Kidney capillary endothelial cell (primary cell): ENCODE data around the gene ATF4.
"Not testable (repeated sequence)": the region's sequence is repeated elsewhere in the genome, so short reads cannot be mapped to it uniquely, and the experiment has no call there.

ENCODE experiments used
- DNase-seq: peaks from one replicate; pipeline ENCODE4 v3.0.0-alpha.2; 2018; ENCODE audit warnings: low spot score

The ATF4 gene

DNA sequence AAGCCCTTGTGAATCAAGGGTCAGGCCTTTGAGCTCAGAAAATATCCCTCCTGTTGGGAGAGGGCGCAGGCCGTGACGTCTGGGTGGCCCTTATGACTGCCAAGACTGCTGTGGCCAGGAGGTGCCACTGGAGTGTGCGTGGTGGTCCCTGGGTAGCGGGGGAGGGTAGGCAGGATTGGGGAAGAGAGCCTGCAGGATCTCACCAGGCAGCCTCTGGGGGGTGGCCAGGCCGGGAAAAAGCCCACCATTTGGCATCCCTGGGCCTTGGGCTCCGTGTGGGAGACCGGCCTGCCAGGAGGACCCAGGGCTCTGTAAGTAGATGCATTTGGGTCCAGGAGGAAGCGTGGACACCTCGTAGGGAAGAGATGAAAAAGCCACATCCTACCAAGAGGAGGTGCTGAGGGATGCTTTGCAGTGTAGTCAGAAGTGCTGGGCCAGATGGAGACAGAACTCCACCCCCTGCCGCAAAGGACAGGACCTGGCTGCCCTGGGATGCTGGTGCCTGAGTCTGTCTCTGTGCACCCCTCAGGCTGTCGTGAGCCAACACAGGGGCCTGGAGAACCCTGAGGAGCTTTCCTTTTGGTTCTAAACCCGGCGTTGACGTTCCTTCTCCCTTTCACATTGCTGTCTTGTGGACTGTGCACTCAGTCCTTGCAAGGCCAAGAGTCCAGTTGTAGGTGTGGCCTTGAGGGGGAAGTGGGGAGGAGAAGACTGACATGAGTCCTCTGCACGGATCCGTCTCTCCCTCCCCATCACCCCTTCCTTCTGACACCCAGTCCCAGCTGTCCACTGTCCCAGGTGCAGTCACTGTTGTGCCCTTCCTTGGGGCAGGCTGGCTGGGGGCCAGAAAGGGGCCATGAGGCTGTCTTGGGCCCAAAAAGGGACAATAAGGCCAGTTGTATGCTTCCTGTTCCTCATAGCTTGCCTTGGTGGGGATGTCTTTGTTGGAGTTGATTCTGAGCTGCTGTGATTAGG lies 31.0 kb upstream of the ATF4 start:
- DNase-seq, result no peak

DNA sequence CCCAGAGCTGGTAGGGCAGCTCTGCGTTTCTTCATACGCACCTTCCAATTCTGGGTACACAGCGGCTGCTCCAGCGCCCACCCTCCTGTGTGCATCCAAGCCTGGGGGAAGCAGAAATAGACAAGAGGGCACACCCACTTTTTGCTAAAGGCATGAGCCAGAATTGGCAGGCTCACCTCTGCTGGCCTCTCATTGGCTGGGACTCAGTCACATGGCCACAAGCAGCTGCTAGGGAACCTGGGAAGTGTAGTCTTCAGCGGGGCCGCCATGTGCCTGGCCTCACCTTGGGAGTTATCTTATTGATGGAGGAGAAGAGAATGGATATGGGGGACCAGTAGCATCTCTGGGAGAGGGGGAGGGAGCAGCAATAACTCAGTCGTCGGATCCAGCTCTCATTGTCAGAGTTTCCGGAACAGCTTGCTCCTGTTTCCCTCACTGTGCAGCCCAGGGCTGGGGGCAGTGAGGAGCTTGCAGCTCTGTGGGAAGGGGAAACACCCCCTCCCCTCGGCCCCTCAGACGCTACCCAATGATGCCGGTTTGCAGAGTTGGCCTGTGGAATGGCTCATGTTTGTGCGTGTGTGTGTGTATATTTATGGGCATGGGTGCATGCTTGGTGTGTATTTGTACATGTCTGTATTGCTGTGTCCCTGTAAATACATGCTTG lies 30.1 kb upstream of the ATF4 start:
- DNase-seq, result peak; percentile 48

DNA sequence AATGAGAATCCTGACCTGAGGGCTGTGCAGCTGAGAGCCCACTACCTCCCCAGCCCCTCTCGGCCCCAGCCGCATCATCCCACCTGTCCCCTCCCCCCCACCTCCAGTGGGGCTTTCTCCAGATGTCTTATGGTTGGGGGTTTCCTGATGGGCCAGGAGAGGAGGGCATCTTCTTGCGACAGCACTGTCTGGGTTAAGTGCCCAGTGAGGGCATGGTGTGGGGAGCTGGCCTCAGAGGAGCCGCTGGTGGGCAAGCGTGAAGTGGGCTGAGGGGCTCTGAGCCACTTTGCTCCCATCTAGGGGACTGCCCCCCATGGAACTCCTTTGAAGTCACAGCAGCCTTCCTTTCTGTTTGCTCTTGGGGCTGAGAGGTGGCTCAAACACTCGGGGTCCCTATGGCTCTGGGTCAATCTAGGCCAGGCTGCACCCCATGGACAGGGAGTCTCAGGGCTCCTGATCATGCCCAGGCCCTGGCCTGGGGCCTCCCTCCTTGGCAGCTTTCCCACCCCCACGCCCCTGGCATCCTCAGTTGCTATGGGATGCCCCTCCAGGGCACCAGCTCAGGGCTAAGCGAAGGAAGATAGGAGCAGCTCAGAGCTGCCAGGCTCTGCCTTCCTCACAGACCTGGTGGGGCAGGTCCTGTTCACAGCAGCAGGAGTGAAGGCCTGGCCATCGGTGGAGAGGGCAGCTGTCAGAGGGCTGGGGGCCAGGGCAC lies 29.2 kb upstream of the ATF4 start:
- no peak for DNase-seq

DNA sequence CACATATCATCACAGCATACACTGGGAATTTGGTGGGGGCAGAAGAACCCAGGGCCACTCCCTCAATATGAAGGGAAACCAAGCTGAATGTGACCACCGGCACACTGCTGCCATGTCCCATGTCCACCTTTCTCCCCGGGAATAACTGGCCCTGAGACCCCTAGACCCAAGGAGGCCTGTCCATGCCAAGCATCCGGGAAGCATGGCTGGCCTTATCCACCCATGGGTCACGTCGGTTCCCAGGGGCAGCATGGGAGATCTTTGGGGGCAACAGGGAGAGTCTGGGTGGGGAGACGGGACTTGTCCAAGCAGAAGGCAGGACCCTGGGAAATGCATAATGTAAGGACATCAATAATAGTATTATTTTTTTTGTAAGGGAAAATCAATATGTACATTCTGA lies 28.7 kb upstream of the ATF4 start:
- no peak for DNase-seq

DNA sequence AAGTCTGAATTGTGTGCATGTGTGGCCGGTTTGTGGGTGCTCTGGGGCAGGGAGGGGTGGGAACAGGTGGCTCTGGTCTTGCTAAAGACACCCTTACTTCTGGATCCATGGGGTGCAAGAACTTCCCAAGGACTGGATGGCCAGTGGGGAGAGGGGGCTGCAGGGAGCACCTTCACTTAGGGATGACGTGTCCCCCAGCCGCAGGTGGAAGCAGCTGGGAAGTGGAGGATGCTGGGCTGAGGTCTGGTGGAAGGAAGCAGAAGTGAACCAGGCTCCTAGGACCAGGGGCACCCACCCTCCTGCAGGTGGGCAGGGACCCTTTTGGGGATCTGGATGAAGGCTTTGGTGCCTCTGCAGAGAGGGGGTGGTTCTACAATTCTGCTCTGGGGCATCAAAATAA lies 28.2 kb upstream of the ATF4 start:
- no peak for DNase-seq

DNA sequence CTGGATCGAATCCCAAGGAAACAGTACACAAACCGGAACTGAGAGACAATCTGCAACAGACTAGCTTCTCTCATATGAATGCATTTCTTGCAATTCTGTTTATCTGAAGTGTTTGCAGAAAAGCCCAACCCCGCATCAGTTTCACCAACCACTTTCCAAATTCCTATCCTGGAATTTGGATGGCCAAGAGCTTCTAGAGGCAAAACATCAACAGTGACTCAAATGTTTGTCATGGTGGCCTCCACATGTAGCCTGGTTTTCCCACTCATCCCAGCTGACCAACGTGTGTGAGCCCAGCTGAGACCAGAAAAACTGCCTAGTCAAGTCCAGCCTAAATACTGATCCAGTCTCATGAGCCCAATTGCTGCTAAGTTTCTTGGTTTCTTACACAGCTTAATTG lies 26.6 kb upstream of the ATF4 start:
- DNase-seq, result no peak

DNA sequence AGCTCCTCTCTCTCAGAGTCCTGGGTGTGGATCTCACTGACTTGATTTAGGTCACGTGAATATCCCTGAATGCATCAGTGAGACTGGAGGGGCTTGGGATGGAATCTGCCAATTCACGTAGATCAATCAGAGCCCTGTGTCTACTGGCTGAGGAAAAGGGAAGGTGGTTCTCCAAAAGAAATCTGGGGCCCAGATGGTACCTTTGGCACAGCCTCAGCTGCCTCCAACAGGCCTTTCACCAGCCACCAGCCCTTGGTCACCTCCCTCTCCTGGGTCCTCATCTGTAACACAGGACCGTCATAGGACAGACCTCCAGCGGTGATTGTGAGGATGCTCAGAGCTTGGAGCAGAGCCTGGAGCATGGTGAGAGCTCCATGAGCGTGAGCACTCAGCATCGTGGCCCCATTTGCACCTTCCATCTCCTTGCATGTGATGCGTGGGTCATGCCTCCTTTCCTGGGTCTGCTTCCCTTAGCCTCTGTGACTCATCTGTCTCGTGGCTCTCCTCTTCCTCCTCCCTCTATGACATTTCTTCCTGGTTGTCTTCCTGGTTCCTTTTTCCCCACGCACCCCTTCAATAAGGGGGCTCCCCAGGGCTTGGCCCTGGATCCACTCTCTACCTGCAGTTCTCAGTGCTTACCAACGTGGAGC lies 25.8 kb upstream of the ATF4 start:
- no peak for DNase-seq

DNA sequence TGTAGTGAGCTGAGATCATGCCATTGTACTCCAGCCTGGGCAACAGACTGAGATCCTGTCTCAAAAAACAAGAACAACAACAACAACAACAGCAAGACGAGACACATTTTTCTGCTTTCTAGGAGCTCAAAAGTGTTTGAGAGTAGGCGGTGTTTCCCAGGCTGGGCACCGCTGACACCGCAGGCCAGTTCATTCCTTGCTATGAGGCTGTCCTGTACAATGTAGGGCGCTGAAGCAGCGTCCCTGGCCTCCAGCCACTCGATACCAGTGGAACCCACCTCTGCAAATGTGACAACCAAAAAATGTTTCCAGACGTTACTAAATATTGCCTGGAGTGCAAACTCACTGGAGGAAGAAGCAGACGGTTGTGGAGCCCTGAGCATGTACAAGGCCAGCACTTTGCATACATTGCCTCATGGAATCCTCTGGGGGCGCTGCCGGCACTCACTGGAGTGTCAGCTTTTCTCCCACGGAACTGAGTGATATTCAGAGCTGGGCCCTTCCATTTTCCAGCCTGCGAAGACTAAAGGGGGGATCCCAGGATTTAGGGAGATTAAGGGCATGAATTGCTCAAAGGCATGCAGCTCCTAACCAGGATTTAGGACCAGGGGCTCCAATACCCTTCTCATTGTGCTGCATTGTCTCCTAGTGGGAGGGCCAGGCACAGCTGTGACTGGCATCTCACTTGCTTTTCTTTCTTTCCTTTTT lies 24.1 kb upstream of the ATF4 start:
- DNase-seq, result no peak

DNA sequence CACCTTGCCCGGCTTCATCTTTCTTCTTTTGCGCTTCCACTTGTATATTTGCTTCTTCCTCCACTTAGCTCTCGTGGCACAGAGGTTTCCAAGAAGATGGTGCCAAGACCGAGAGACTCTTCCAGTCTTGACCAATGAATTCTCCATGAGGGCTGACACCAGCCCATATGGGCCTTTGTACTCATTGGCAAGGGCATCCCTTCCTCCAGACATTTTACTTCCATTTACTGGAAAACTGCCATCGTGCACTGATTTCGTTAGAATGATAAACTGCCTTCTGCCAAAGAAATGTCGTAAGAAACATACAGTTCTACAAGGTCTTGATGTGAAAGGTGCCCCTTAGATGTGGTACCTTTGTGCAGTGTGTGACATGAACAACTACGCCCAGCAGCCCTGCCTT lies 22.9 kb upstream of the ATF4 start:
- no peak for DNase-seq

DNA sequence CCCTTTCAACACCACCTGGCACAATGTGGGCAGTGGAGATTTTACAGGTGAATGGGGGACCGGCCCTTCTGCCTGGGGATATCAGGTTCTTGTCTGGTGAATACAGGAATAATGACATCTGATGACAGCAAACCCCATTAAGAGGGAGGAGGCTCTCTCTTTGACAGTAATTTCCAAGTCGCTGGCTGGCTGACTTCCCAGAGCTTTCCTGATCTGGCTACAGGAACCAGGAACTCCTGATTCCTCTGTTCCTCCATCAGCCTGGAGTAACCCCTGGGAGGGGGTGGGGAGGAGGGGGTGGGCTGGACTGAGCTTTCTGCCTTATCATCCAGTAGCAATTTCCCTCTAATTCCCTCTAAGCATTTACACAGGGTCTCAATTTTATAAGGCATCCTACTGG lies 22.0 kb upstream of the ATF4 start:
- DNase-seq, result no peak

DNA sequence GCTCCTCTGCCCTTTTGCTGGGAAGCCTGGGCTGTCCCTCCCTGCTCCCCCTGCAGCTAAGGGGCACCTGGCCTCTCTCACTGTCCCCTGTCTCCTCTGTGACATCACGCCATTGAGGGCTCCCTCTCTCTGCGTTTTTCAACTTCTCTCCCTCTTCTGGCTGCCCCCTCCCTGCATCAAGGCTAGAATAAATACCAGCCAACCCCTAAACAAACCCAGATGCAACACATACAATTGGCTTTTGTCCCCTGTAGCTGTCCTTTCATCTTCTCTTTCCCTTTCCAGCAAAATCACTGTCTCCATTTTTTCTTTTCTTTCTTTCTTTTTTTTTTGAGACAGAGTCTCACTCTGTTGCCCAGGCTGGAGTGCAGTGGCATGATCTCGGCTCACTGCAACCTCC lies 21.6 kb upstream of the ATF4 start:
- no peak for DNase-seq

DNA sequence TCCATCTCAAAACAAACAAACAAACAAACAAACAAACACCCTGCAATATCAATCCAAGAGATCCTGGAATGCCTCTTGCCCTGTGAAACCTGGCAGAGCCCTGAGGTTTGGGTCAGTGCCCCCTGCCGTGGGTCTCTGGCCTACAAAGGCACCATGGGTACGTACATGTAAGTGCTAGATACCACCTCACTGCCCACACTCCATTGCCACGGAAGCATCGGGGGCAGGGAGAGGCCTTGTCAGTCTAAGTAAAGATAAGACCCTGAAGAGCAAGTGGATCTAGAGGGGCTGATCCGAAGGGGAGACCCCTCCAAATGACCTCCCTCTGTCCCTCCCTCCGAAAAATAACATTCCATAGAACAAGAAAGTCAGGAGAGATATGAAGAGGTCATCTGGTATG lies 20.3 kb upstream of the ATF4 start:
- DNase-seq, result no peak

DNA sequence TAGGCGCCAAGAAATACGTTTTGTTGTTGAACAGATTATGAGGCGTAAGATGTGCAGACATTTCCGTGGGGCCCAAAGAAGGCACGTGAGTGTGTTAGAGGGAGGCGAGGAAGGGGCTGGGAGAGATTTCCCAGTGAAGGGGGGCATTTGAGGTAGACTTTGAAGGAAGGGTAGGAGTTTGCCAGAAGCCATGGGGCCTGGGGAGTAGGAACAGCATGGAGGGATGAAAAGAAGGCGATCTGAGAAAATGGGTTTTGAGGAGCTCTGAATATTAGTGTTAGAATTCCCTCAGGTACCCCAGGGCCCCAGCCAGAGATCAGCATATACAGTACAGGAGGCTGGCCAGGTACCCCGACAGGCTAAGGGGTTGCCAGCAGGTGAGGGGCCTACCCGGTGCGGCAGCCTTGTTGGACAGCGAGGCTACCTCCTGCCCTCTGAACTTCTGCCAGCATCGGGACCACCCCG lies 18.7 kb upstream of the ATF4 start:
- no peak for DNase-seq

DNA sequence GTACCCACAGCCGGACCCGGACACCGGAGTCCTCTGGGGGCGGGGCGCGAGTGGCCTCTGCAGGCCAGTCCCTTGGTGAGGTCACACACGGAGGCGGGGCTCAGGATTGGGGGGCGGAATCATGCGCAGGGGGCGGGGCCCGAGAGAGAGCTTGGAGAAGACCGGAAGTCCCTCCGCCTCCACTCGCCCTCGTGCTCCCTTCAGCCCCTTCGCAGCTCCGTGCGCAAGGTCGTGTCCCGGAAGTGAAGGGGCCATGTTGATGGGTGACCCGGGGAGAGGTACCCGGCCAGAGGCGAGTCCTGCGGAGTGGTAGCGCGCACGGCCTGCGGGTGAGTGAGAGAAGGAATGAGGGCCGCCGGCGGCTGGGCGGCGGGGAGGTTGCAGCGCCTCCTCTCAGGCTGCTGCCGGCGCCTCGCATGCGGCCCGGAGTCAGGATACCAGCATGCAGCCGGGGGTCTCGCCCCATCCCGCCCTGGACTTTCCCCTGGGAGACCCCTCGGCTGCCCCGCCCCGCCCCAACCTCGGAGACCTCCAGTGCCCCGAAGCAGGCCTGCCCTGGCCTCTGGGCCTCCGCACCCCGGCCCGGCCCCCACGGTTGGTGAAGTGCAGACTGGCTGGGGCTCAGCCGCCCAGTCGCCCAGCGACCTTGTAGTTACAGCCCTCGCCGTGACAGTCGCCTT lies 18.1 kb upstream of the ATF4 start, which contains the start of gene MIEF1:
Gene MIEF1 (plus strand): TSS at position 182 of the 680 bp plus-strand sequence. CDS start 9,005 bp downstream, outside the sequence.
- peak; percentile 90 for DNase-seq

DNA sequence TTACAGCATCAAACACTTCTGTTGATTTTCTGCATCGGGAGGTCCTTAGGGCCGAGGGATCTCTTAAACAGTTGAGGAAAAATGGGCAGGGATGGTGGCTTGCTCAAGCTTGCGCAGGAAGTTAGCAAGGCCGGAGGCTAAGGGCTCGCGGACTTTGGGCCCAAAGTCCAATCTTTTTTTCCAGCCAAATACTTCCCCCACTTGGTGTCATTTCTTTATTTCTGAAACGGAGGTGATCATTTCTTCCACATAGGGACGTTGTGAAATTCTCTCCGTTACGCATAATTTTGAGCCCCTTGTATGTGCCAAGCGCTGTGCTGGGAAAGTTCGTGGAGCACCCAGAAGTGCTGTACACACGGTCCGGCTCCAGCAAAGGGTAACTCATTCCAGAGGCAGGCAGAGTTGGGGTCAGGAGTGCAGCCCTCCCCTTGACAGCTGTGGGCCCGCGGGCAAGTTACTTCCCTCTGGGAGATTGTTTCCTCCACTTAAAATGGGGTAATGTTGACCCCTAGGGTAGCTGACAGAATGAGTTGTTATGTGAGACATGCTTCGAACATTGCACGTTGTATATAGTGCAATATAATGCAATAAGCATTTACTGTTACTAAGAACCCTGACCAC lies 17.5 kb upstream of the ATF4 start:
- DNase-seq, result no peak

DNA sequence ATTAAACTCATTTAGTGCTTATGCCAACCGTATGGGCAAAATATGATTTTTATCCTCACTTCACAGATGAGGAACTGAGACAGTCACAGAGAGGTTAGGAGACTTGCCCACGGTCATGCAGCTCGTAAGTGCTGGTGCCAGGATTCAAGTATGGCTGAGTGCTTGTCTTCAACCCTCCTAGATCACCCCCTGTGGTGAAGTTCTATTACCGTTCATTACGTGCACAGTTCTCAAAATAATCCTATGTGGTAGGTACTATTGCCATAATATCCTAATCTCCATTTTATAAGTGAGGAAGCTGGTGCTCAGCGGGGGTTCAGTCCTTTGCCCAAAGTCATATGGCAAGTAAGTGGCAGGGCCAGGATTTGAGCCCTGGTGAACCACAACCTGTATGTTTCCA lies 16.7 kb upstream of the ATF4 start:
- no peak for DNase-seq

DNA sequence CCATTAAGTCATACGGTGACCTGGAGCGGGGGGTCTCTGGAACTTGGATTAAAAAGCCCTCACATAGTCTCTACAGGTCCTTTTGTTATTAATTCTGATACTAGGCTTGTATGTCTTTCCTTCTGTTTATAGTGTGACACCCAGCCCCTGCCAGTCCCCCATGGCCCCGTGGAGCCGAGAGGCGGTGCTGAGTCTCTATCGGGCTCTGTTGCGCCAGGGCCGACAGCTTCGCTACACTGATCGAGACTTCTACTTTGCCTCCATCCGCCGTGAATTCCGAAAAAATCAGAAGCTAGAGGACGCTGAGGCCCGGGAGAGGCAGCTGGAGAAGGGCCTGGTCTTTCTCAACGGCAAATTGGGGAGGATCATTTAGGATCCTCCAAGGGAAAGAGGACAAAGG lies 16.3 kb upstream of the ATF4 start:
- DNase-seq, result no peak

DNA sequence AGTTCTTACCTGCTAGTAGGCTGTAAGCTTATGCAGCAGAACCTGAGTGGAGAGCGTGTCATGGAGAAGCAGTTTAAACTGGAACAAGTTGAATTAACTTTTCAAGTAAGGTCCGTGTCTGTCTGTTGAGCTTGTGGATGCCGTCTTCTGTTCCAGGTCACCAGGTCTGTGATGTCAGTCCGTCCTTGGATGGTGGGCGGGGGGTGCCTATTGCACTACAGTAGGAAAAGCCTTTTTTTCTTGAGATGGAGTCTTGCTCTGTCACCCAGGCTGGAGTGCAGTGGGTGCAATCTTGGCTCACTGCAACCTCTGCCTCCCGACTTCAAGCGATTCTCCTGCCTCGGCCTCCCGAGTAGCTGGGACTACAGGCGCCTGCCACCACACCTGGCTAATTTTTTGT lies 13.3 kb upstream of the ATF4 start:
- not testable (repeated sequence) for DNase-seq

DNA sequence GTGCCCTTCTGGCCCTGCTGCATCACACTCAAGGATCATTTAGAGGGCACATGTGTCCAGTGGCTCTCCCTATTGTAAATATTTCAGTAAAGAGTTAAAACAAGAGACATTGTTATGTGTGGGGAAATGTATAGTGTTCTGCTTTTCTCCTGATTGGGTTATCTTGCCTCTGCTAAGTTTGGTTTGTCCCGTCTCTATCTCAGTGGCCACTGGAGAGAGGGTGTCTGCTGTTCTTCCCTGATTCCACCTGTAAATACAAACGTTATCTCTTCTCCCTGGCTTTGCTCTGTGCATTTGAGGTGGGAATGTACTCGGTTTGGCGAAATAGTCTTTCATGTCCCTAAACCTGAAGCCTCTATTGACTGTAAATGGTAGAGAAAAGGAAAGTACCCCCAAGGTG lies 12.0 kb upstream of the ATF4 start:
- DNase-seq, result no peak

DNA sequence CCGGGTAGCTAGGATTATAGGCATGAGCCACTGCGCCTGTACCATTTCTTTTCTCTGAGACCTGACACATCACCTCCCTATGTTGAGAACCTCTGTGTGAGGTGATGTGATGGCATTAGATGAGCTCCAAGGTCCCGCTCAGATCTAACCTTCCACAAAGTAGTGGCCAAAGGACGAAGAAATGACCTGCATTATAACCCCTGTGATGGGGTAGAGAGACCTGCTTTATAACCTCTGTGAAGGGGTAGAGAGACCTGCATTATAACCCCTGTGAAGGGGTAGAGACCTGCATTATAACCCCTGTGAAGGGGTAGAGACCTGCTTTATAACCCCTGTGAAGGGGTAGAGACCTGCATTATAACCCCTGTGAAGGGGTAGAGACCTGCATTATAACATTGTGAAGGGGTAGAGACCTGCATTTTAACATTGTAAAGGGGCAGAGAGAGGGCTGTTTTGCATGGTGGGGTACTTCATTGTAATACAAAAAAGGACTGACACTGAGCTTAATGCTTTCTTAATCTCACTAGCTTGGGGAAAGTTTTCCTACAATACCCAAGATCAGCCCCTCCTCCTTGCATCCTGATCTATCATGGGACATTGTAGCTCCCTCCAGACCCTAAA lies 9.7 kb upstream of the ATF4 start:
- DNase-seq, result no peak
